Endothelial cell of umbilical vein (primary cell): Measurements from ENCODE around the gene DQX1. TPM values are rescaled to one million over a fixed set of nuclear protein-coding genes. Genes with fewer than 3 reads are reported as not detected.
A peak's percentile ranks its signal among the peaks of the same experiment; 100 is the strongest.

Experiments
- BruUV-seq: library from RNA; stranded (reverse); fragments of 400-500 nt; replicated peaks from 2 replicates; lab custom pipeline; 2021; lab: Mats Ljungman, UMichigan
- CTCF ChIA-PET: fragments of 300-600, 350-600 bp; sonication (Branson Sonifier 250); formaldehyde crosslinking; loops from one replicate; lab custom pipeline; 2021; ENCODE audit warnings: antibody characterized with exemption, inconsistent platforms; lab: Charles Lee
- POLR2A ChIA-PET: fragments of 300-600, 350-600 bp; sonication (Branson Sonifier 250); formaldehyde crosslinking; loops from one replicate; lab custom pipeline; 2021; ENCODE audit warnings: antibody characterized with exemption, inconsistent platforms; lab: Charles Lee
- DNase-seq: peaks from one replicate; pipeline ENCODE4 v3.0.0-alpha.2; 2011; ENCODE audit warnings: low read depth, low spot score
- FAIRE-seq: peaks from 2 replicates; lab custom pipeline; 2011; peaks lifted over from hg19 to GRCh38; lab: Jason Lieb, UNC
- H2AFZ ChIP-seq: 2 replicates; pipeline ENCODE4 v1.6.0; 2012; ENCODE audit warnings: low read depth, low read length, control low read depth, inconsistent platforms
- H3K27ac ChIP-seq: 2 replicates; pipeline ENCODE4 v1.5.1; 2011; ENCODE audit warnings: low read depth, mild to moderate bottlenecking, control low read depth, low read length, moderate library complexity; ENCODE audit not compliant: insufficient read depth
- H3K27me3 ChIP-seq, 2 experiments: 2 replicates each; pipeline versions ENCODE4 v1.6.0 to v1.6.1; 2011; ENCODE audit warnings: low read length in 2 of 2, mixed read lengths in 1 of 2; ENCODE audit not compliant: control insufficient read depth in 2 of 2, insufficient read depth in 2 of 2
- H3K36me3 ChIP-seq, 2 experiments: 2 replicates in 1 of 2; 3 replicates in 1 of 2; pipeline ENCODE4 v1.5.1; 2011; ENCODE audit warnings: low read length in 2 of 2, mild to moderate bottlenecking in 1 of 2, moderate library complexity in 1 of 2; ENCODE audit not compliant: control insufficient read depth in 2 of 2, insufficient read depth in 2 of 2; ENCODE audit errors: extremely low read depth in 1 of 2
- H3K4me1 ChIP-seq: 3 replicates; pipeline ENCODE4 v1.5.1; 2011; ENCODE audit warnings: mild to moderate bottlenecking, low read length; ENCODE audit not compliant: control insufficient read depth, insufficient read depth; ENCODE audit errors: extremely low read depth
- H3K4me2 ChIP-seq: 2 replicates; pipeline ENCODE4 v1.6.1; 2011; ENCODE audit warnings: low read length, control low read depth, mixed read lengths; ENCODE audit not compliant: insufficient read depth
- H3K4me3 ChIP-seq, 3 experiments: fragments of 200-600 bp in 1 of 3; sonication (generic), shearing (Covaris generic) in 1 of 3; replicated peaks in 1 of 3; 2 replicates each; pipeline ENCODE4 v1.5.1; 2011 to 2016; ENCODE audit warnings: control low read depth in 3 of 3, low read length in 3 of 3, mild to moderate bottlenecking in 2 of 3, inconsistent platforms in 1 of 3, low read depth in 1 of 3, moderate library complexity in 1 of 3; ENCODE audit not compliant: insufficient read depth in 1 of 3
- H3K79me2 ChIP-seq: 2 replicates; pipeline ENCODE4 v1.6.0; 2012; ENCODE audit warnings: low read length, inconsistent platforms; ENCODE audit not compliant: control insufficient read depth, insufficient read depth
- H3K9ac ChIP-seq: replicated peaks from 2 replicates; pipeline ENCODE3; 2011; ENCODE audit warnings: low read length, control low read depth; ENCODE audit not compliant: insufficient read depth; ENCODE audit errors: extremely low read depth
- H3K9me1 ChIP-seq: replicated peaks from 3 replicates; pipeline ENCODE4 v1.6.0; 2011; ENCODE audit warnings: mild to moderate bottlenecking, low read length; ENCODE audit not compliant: control insufficient read depth, insufficient read depth; ENCODE audit errors: extremely low read depth
- H3K9me3 ChIP-seq: replicated peaks from 2 replicates; pipeline ENCODE4 v1.5.1; 2012; ENCODE audit warnings: low read length, inconsistent platforms; ENCODE audit not compliant: control insufficient read depth, insufficient read depth
- H4K20me1 ChIP-seq: replicated peaks from 2 replicates; pipeline ENCODE3; 2011; ENCODE audit warnings: mild to moderate bottlenecking, low read length; ENCODE audit not compliant: control insufficient read depth, insufficient read depth; ENCODE audit errors: extremely low read depth
- CTCF ChIP-seq, 2 donors: IDR thresholded peaks; 1 replicate in 1 of 2; 2 replicates in 1 of 2; pipeline ENCODE4 v1.5.1; 2011; ENCODE audit warnings: low read length in 2 of 2, mild to moderate bottlenecking in 2 of 2, moderate library complexity in 2 of 2, control low read depth in 1 of 2, inconsistent platforms in 1 of 2, low read depth in 1 of 2; ENCODE audit not compliant: insufficient read depth in 1 of 2; ENCODE audit errors: extremely low read depth in 1 of 2
- EZH2 ChIP-seq: IDR thresholded peaks from 2 replicates; pipeline ENCODE4 v1.6.1; 2012; ENCODE audit warnings: borderline replicate concordance, low read depth, mild to moderate bottlenecking, moderate library complexity, low read length, inconsistent platforms; ENCODE audit not compliant: severe bottlenecking
- FOS ChIP-seq: IDR thresholded peaks from 2 replicates; pipeline ENCODE4 v1.6.1; 2011; ENCODE audit warnings: mild to moderate bottlenecking, low read length, moderate library complexity, borderline replicate concordance; ENCODE audit not compliant: insufficient read depth
- GATA2 ChIP-seq: IDR thresholded peaks from 2 replicates; pipeline ENCODE4 v1.7.0; 2011; ENCODE audit warnings: low read depth, mild to moderate bottlenecking, moderate library complexity, mixed read lengths, low read length; ENCODE audit not compliant: insufficient read length, insufficient read depth
- JUN ChIP-seq: IDR thresholded peaks from 2 replicates; pipeline ENCODE4 v1.6.1; 2011; ENCODE audit warnings: borderline replicate concordance, low read depth; ENCODE audit not compliant: insufficient read length, insufficient read depth
- MAX ChIP-seq: IDR thresholded peaks from 2 replicates; pipeline ENCODE4 v1.6.1; 2011; ENCODE audit not compliant: insufficient read depth, insufficient read length
- MYC ChIP-seq: IDR thresholded peaks from one replicate; pipeline ENCODE4 v1.6.1; 2011; ENCODE audit warnings: mild to moderate bottlenecking, low read depth, low read length
- POLR2A ChIP-seq: IDR thresholded peaks from 2 replicates; pipeline ENCODE4 v1.6.1; 2012; ENCODE audit warnings: low read depth, mild to moderate bottlenecking, control low read depth, low read length
- POLR2AphosphoS5 ChIP-seq: IDR thresholded peaks from 2 replicates; pipeline ENCODE4 v1.6.1; 2012; ENCODE audit warnings: low read depth, mild to moderate bottlenecking, control low read depth, low read length, moderate library complexity; ENCODE audit not compliant: insufficient read depth
- dilution Hi-C: fragments of 300-500 bp; cut with MboI; formaldehyde crosslinking; loops from one replicate; pipeline ENCODE4 v1.15.0; 2019; ENCODE audit warnings: low sequenced_read_pairs; ENCODE audit not compliant: extremely low pct_ligation_motif_present
- intact Hi-C: fragments of 100-400 bp; cut with micrococcal nuclease; formaldehyde crosslinking; loops from one replicate; pipeline ENCODE4 v1.10.0; 2022
- polyA plus RNA-seq, 4 experiments: library from polyadenylated mRNA; depleted of rRNA in 3 of 4; stranded (reverse) in 3 of 4; unstranded in 1 of 4; fragments of >200 nt; gene quantifications; 2 replicates each; pipeline versions ENCODE4 v1.2.1 to v1.2.3, GENCODE V29; 2011 to 2012; ENCODE audit warnings: missing spikeins in 1 of 4
- total RNA-seq: library from RNA; stranded (reverse); gene quantifications from 2 replicates; pipeline ENCODE4 v1.2.3, GENCODE V29; 2021

The DQX1 gene
- total and polyA plus RNA-seq, 2 donors (not counting 3 experiments of a cell fraction or from before 2014, with no cell fraction given): 0.06 to 0.44 TPM

- H2AFZ ChIP-seq: no peak overlapping the region
- intact Hi-C loops: loop anchor here (2.0 to 5.0 kb wide), 3 partner anchors 35 to 281 kb away; partner anchors contain the start of gene LBX2
- H3K4me3 ChIP-seq: no peak overlapping the region
- dilution Hi-C loops: no loop called here
- no TSS peak for BruUV-seq
- DNase-seq (peak; percentile 45), FAIRE-seq (peak; percentile 75)
- TF ChIP-seq CTCF (IDR thresholded peaks at IDR 0.05; ENCODE audit: extremely low read depth in 1 of 2, insufficient read depth in 1 of 2, low read depth in 1 of 2, low read length in 2 of 2): peak; percentile 5 to 11
- TF ChIP-seq JUN: no peak
- no peaks in the 10 kb centered on the region for H3K9me1 ChIP-seq
- peaks cover 4 to 14% of the 10 kb centered on the region in 2 experiments for H3K36me3 ChIP-seq
- ChIA-PET CTCF (interaction anchor here (0.5 to 5.2 kb wide), 26 partner anchors 13 to 708 kb away, joined by 3 to 82 read pairs (median 5); partner anchors contain the start of genes CCDC142, LBX2, MOGS and PCGF1), POLR2A (no interaction called here)
- no peaks in the 10 kb centered on the region for H3K27me3 ChIP-seq
- no peak overlapping the region for H3K9ac ChIP-seq
- no peak overlapping the region for H3K27ac ChIP-seq
- peaks cover 20% of the 10 kb centered on the region for H3K4me1 ChIP-seq
- H3K9me3 ChIP-seq: no peaks in the 10 kb centered on the region
- H4K20me1 ChIP-seq: no peaks in the 10 kb centered on the region
- peaks cover 19% of the 10 kb centered on the region for H3K79me2 ChIP-seq
- H3K4me2 ChIP-seq: no peak overlapping the region
These were observed 6.2 kb upstream of the DQX1 start for GRCh38 chr2:74532222-74532621.

GRCh38 chr2:74531666-74532065 lies 5.6 kb upstream of the DQX1 start:
- Histone ChIP-seq H3K36me3 (peaks cover 4 to 19% of the 10 kb centered on the region in 2 experiments), H3K4me1 (peaks cover 20% of the 10 kb centered on the region), H3K9me3 (no peaks in the 10 kb centered on the region), H3K9ac (no peak overlapping the region), H3K27me3 (no peaks in the 10 kb centered on the region), H3K79me2 (peaks cover 19% of the 10 kb centered on the region), H3K4me3 (no peak overlapping the region), H3K4me2 (no peak overlapping the region), H4K20me1 (no peaks in the 10 kb centered on the region), H3K27ac (no peak overlapping the region), H2AFZ (no peak overlapping the region), H3K9me1 (no peaks in the 10 kb centered on the region)
- intact Hi-C loops: loop anchor here (2.0 to 5.0 kb wide), 3 partner anchors 34 to 281 kb away; partner anchors contain the start of gene LBX2
- no TSS peak for BruUV-seq
- DNase-seq (no peak), FAIRE-seq (no peak)
- POLR2A ChIA-PET: no interaction called here
- dilution Hi-C loops: no loop called here
- CTCF ChIA-PET: interaction anchor here (0.5 to 5.2 kb wide), 26 partner anchors 13 to 708 kb away, joined by 3 to 82 read pairs (median 5); partner anchors contain the start of genes CCDC142, LBX2, MOGS and PCGF1
- TF ChIP-seq POLR2A: no peak
- TF ChIP-seq GATA2: no peak
- no peak for TF ChIP-seq MYC
- no peak for TF ChIP-seq MAX
- TF ChIP-seq JUN: no peak
- no peak for TF ChIP-seq EZH2
- no peak for TF ChIP-seq FOS
- TF ChIP-seq CTCF (IDR thresholded peaks at IDR 0.05; ENCODE audit: extremely low read depth in 1 of 2, insufficient read depth in 1 of 2, low read depth in 1 of 2, low read length in 2 of 2): no peak
- no peak for TF ChIP-seq POLR2AphosphoS5
